22Rv1 (cell line): ENCODE measurements around the gene GART.

Experiments used
- H3K27ac ChIP-seq: fragments of 450-650 bp; 2 replicates; pipeline ENCODE4 v1.5.1; 2017
- CTCF ChIP-seq: fragments of 450-650 bp; IDR thresholded peaks from 2 replicates; pipeline ENCODE4 v1.5.1; 2017; ENCODE audit warnings: mild to moderate bottlenecking
- ZFX ChIP-seq: fragments of 450-650 bp; IDR thresholded peaks from 2 replicates; pipeline ENCODE4 v1.6.1; 2017; ENCODE audit warnings: antibody characterized with exemption, borderline replicate concordance

GART gene

GRCh38 chr21:33461538-33462250 is 80.2 kb downstream of the GART start:
- TF ChIP-seq CTCF = no peak
- no peak for TF ChIP-seq ZFX
- H3K27ac ChIP-seq = no peak overlapping the region

- H3K27ac ChIP-seq = no peak overlapping the region
- TF ChIP-seq CTCF = no peak
- TF ChIP-seq ZFX = no peak
Measured at GRCh38 chr21:33458861-33459260, 83.1 kb downstream of the GART start.

GRCh38 chr21:33455686-33456446 is 86.1 kb downstream of the GART start:
- no peak for TF ChIP-seq CTCF
- TF ChIP-seq ZFX = no peak
- no peak overlapping the region for H3K27ac ChIP-seq
